ENCODE results near the gene ZNF566.

ZNF566 gene

GRCh38 chr19:36441339-36441738, 48.0 kb downstream of the ZNF566 start:
- no peak for DNase-seq (ENCODE audit: low read depth)

GRCh38 chr19:36436531-36436930, 52.8 kb downstream of the ZNF566 start:
- DNase-seq (ENCODE audit: low read depth), result peak; percentile 13

DNA sequence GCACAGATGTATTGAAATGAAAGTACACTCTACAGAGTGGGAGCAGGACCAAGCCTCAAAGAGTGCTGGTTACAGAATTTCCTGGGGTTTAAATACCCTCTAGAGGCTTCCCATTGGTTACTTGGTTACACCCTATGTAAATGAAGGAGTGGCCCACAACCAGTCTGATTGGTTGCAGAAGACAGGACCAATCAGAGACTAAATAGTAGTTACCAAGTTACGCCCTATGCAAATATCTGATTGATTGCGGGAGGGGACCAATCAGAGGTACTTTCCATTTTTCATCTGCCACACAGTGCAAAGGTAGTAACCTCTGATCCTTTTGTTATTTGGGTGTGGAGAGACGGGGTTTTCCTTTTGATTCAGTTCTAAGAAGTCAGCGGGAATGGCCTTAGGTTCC, 65.4 kb downstream of the ZNF566 start:
- no peak for DNase-seq (ENCODE audit: low read depth)

- no peak for DNase-seq (ENCODE audit: low read depth)
Observed at GRCh38 chr19:36421749-36422481, 67.4 kb downstream of the ZNF566 start.

DNA sequence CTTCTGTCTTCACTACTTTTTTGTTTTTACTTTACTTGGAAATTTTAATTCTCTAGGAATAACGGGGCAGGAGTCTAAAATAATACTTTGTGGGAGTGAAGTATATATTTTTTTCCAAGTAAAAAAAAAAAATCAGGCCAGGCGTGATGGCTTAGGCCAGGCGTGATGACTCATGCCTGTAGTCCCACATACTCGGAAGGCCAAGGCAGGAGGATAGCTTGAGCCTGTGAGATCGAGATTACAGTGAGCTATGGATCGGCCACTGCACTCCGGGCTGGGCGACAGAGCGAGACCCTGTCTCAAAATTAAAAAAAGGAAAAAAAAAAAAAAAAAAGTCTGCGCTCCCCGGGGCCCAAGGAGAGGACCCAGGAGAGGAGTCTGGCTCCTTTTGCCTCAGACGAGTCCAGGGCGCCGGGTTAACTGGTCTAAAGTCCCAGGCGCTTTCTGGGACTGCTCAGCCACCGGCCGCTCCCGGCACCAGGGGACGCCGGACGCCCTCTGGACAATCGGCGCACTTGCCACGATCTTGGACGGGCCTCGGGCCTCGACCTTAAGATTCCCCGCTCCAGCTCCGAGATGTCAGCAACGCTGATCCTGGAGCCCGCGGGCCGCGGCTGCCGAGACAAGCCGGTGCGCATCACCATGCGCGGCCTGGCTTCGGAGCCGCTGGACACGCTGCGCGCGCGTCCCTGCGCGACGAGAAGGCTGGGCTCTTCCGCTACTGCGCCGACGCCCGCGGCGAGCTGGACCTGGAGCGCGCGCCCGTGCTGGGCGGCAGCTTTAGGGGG, 68.2 kb downstream of the ZNF566 start:
- DNase-seq (ENCODE audit: low read depth), result peak; percentile 46

DNA sequence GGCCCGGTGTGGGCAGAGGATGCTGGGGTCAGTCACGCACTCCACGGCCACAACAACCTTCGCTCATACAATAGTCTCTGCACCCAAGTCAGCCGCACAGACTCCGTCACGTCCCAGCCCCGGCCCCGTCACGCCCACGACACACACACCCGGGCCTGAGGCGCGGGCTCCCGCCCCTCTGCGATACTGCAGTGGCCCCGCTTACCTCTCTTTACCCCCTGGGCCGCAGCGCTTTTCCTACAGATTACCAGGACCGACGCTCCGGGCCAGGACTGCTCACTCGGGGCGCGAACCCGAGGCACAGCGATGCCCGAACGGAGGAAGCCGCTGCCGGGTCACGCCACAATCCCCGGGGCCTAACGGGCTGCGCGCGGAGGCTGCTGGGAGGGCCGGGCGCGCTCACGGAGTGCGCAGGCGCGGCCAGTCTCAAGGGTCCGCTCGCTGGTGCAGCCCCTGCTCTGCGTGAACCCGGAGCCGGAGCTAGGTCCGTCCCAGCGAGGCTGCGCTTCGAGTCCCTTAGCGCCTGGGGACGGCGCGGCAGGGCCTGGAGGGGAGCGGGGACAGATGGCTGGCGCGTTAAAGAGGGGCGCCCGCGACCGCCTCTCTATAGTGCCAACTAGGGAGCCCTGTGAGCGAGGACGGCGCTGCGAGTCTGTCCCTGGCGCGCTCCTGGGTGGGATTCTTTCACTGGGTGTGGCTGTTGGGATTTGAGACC, 70.9 kb downstream of the ZNF566 start, which contains the start of gene ZFP82:
Gene ZFP82 (minus strand): TSS at position 358 of the 715 bp plus-strand sequence. CDS start 8,855 bp downstream, outside the sequence.
- DNase-seq (ENCODE audit: low read depth), result peak; percentile 82

DNA sequence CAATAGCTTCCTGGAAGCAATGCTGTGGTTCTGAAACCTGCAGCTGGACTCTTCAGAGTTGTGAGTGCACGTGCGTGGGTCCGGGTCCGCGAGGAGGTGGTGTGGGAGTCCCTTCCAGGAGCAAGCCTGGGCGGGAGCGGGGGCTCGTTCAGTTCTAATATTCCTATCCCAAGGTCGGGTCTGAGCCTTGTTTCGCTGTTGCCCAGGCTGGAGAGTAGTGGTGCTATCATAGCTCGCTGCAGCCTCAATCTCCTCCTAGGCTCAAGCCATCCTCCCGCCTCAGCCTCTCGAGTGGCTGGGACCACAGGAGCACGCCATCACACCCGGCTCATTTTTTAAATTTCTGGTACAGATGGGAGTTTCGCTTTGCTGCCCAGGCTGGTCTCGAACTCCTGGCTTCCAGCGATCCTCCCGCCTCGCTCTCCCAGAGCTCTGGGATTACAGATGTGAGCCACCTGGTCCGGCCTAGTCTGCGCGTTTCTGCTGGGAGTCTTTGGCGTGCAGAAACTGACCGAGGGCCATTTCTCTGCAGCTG, 71.5 kb downstream of the ZNF566 start:
- no peak for DNase-seq (ENCODE audit: low read depth)

- DNase-seq (ENCODE audit: low read depth), result no peak
Observed at GRCh38 chr19:36409841-36410240, 79.5 kb downstream of the ZNF566 start.

DNA sequence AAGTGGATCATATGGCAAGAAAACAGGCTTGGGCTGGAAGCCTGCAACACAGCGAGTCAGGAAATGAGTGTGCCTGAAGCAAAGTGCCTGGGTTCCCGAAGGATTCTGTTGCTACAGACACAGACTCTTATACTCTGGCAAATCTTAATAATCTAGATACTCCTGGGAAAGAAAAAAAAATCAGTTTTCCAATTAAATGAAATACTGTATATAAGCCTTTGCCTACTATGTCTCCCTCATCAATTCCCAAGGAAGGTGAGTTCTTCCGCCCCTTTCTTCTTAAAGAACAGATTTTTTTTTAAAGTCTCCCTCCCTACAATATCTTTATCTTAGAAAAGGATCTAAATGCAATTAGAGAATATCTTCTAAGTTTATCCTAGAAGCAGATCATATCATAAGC, 81.3 kb downstream of the ZNF566 start:
- DNase-seq (ENCODE audit: low read depth), result no peak

GRCh38 chr19:36404498-36404897, 84.9 kb downstream of the ZNF566 start:
- no peak for DNase-seq (ENCODE audit: low read depth)

DNA sequence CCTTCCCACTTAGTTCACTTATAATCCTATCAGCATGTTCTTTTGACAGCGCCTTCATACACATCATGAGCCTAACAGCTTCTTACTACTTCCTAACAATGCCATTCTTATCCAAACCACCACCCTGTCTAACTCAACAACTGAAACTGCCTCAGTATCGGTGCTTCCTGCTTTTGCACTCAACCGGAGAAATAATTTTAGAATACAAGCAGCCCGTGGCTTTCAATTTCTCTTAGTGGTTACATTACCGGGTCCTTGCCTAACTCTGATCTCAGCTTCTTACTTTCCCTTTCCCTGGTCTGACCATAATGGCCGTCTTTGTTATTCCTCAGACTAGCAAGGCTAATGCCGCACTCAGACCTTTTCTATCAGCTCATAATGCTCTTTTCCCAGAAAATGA, 87.9 kb downstream of the ZNF566 start:
- DNase-seq (ENCODE audit: low read depth), result no peak

GRCh38 chr19:36398571-36398970, 90.8 kb downstream of the ZNF566 start:
- no peak for DNase-seq (ENCODE audit: low read depth)

All from ELR (cell line).